GM12872 (cell line): ENCODE results near the gene TOMM20.

Experiments used
- TF ChIP-seq, protein P1 (sequence below): IDR thresholded peaks from 3 replicates; pipeline ENCODE4 v1.5.1; 2011; ENCODE audit warnings: low read depth, mild to moderate bottlenecking, low read length, moderate library complexity; ENCODE audit not compliant: insufficient read depth

The TOMM20 gene

DNA sequence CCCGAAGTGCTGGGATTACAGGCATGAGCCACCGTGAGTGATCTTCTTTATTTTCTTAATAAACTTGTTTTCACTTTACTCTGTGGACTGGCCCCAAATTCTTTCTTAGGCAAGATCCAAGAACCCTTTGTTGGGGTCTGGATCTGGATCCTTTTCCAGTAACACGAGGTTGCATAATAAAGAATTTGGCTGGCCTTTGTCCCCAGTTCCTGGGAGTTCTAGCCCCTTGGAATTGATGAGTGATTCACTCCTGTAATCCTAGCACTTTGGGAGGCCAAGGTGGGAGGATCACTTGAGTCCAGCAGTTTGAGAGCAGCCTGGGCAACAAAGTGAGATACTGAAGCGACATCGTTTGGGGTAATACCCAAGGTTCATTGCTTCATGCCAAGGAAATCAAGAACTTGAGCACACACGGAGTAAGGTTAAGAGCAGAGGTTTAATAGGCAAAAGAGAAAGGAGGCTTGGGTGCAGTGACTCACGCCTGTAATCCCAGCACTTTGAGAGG is 2.2 kb upstream of the TOMM20 start:
- TF ChIP-seq, protein P1, sequence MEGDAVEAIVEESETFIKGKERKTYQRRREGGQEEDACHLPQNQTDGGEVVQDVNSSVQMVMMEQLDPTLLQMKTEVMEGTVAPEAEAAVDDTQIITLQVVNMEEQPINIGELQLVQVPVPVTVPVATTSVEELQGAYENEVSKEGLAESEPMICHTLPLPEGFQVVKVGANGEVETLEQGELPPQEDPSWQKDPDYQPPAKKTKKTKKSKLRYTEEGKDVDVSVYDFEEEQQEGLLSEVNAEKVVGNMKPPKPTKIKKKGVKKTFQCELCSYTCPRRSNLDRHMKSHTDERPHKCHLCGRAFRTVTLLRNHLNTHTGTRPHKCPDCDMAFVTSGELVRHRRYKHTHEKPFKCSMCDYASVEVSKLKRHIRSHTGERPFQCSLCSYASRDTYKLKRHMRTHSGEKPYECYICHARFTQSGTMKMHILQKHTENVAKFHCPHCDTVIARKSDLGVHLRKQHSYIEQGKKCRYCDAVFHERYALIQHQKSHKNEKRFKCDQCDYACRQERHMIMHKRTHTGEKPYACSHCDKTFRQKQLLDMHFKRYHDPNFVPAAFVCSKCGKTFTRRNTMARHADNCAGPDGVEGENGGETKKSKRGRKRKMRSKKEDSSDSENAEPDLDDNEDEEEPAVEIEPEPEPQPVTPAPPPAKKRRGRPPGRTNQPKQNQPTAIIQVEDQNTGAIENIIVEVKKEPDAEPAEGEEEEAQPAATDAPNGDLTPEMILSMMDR: no peak

DNA sequence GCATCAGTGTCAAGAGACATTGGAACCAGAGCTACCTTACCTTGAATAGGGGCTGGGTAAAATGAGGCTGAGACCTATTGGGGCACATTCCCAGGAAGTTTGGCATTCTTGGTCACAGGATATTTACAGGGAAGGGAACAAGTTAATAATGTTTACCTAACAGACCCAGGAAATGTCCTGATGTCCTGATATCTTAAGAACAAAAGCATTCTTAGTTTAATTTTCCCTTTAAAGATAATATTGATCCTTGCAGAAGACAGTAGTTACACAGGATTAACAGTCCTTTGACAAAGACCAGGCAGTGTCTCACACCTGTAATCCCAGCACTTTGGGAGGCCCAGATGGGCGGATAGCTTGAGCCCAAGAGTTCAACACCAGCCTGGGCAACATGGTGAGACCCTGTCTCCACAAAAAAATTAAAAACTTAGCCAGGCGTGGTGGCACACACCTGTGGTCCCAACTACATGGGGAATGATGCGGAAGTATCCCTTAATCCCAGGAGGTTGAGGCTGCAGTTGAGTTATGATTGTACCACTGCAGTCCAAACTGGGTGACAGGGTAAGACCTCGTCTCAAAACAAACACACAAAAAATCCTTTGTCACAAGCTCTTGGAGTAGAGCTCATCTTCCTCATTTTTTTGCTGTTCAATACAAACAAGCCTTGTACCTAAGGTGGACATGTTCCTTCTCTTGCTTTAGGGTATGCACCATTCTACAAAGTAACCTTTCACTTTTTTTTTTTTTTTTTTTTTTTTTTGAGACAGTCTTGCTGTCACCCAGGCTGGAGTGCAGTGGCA is 1.3 kb upstream of the TOMM20 start:
- TF ChIP-seq, protein P1: no peak

DNA sequence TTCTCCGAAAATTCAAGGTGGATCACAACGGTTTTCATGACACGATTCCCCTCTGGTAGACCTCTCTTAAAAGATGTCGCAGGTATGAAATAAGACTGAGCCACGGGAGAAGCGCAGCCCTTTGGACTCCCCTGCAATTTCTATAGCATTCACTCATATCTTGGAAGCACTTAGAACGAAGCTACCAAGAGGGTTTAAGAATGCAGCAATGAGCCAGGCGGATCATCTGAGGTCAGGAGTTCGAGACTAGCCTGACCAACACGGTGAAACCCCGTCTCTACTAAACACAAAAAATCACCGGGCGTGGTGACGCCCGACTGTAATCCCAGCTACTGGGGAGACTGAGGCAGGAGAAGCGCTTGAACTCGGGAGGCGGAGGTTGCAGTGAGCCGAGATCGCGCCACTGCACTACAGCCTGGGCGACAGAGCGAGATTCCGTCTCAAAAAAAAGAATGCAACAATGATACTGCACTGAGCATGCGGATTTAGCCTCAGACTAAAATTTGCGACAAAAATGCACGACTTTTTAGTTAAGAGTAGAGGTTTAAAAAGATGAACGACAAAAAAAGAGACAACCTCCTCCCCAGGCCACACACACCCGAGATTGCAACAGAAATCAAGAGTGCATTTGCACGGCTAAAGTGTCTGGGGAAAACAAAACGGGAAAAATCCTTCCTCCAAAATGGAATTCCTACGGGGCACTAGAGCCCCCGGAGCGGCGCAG is 743 bp downstream of the TOMM20 start:
- TF ChIP-seq, protein P1: no peak

DNA sequence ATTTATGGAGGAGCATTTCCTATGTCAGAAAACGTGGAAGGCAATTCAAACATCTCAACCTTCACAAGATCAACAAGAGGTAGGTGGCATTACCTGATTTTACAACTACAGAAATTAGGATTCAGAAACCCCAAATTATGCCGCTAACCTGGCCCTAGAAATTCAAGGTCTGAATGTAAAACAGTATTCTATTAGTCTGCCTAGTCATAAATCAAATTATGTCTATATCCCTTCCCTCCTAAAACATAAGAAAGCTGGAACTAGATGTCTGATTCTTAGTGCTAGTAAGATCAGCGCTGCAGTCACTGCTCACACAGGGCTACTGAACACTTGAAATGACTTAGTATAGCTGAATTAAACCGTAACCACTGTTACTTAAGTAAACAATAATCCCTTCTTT is 1.4 kb downstream of the TOMM20 start:
- TF ChIP-seq, protein P1: no peak

DNA sequence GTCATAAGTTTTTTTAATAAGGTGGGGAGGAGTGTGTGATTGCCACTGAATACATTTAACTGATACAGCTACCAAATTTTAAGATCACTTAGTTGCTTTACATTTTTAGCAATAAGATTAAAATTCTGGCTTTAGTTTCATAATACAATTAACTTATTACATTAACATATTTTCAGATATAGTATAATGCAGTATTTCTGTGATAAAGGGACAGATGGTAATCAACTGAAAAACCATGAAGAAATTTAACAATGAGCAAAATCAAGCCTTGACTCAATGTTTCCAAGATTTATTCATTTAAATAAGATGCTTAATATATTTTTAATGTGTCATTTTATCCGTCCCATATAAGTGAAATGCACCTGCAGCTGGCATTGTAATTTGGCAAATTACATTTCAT is 4.0 kb downstream of the TOMM20 start:
- TF ChIP-seq, protein P1: no peak

DNA sequence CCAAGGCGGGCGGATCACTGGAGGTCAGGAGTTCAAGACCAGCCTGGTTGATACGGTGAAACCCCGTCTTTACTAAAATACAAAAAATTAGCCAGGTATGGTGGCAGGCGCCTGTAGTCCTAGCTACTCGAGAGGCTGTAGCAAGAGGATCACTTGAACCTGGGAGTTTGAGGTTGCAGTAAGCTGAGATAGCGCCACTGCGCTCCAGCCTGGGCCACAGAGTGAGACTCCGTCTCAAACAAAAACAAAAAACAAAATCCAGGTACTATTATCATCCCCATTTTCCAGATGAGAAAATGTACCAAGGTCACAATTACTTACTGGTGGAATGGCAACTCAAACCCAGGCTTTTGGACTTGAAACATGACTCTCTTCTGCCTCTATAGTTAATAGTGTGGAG is 4.5 kb downstream of the TOMM20 start:
- TF ChIP-seq, protein P1: no peak

DNA sequence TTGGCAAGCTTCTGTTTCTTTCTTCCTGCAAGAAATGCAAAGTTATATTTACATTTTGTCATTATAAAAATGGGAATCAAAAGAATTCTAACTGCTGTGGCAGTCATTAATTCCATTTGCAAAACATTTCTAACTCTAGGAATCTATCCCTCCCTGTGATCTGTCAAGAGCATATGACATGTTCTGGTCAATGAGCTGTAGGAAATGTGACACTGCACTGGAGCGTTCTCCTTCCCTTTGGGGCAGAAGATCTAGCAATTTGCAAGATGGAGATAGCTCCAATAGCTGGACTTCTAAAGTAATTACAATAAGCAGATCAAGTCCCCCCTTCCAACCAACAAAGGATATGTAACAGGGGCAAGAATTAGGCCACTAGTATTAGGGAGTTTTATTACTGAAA is 6.3 kb downstream of the TOMM20 start:
- TF ChIP-seq, protein P1: no peak
